Hepatocyte (in vitro differentiated cells): Measurements from ENCODE around the gene SGMS1. TPM values are rescaled to one million over a fixed set of nuclear protein-coding genes. Genes with fewer than 3 reads are reported as not detected.

Experiments used
- DNase-seq: peaks from one replicate; pipeline ENCODE4 v3.0.0-alpha.2; 2016; ENCODE audit warnings: low spot score
- H2AFZ ChIP-seq: fragments of 200-600 bp; sonication (generic); 2 replicates; pipeline ENCODE4 v1.6.0; 2016; ENCODE audit warnings: antibody characterized with exemption, mild to moderate bottlenecking
- H3K27ac ChIP-seq: fragments of 200-600 bp; sonication (generic); 2 replicates; pipeline ENCODE4 v1.5.1; 2016; ENCODE audit warnings: mild to moderate bottlenecking
- H3K27me3 ChIP-seq: fragments of 200-600 bp; sonication (generic); 2 replicates; pipeline ENCODE4 v1.6.1; 2016
- H3K36me3 ChIP-seq: fragments of 200-600 bp; sonication (generic); replicated peaks from 2 replicates; pipeline ENCODE4 v1.5.1; 2016; ENCODE audit warnings: low read depth; ENCODE audit not compliant: insufficient read depth
- H3K4me1 ChIP-seq: fragments of 200-600 bp; sonication (generic); 2 replicates; pipeline ENCODE4 v1.5.1; 2016; ENCODE audit warnings: mild to moderate bottlenecking, moderate library complexity; ENCODE audit not compliant: insufficient read depth
- H3K4me2 ChIP-seq: fragments of 200-600 bp; sonication (generic); 2 replicates; pipeline ENCODE4 v1.6.0; 2016
- H3K4me3 ChIP-seq: fragments of 200-600 bp; sonication (generic); 2 replicates; pipeline ENCODE4 v1.5.1; 2016; ENCODE audit warnings: mild to moderate bottlenecking
- H3K79me2 ChIP-seq: fragments of 200-600 bp; sonication (generic); 2 replicates; pipeline ENCODE4 v1.6.0; 2017; ENCODE audit warnings: mild to moderate bottlenecking
- H3K9me2 ChIP-seq: fragments of 200-600 bp; sonication (generic); replicated peaks from 2 replicates; pipeline ENCODE4 v1.6.0; 2017; ENCODE audit warnings: mild to moderate bottlenecking; ENCODE audit not compliant: insufficient read depth
- H3K9me3 ChIP-seq: fragments of 200-600 bp; sonication (generic); 2 replicates; pipeline ENCODE4 v1.5.1; 2016; ENCODE audit warnings: low read depth, mild to moderate bottlenecking
- H4K20me1 ChIP-seq: fragments of 200-600 bp; sonication (generic); 2 replicates; pipeline ENCODE4 v1.6.0; 2016; ENCODE audit warnings: mild to moderate bottlenecking; ENCODE audit not compliant: insufficient read depth, poor library complexity, severe bottlenecking
- EZH2 ChIP-seq: fragments of 200-600 bp; sonication (generic); IDR thresholded peaks from 2 replicates; pipeline ENCODE4 v1.6.1; 2016; ENCODE audit warnings: antibody characterized with exemption, mild to moderate bottlenecking, borderline replicate concordance
- EZH2phosphoT487 ChIP-seq: fragments of 200-600 bp; sonication (generic); IDR thresholded peaks from one replicate; pipeline ENCODE4 v1.6.1; 2018; ENCODE audit warnings: antibody characterized with exemption, mild to moderate bottlenecking, low read depth, moderate library complexity; ENCODE audit not compliant: unreplicated experiment, severe bottlenecking
- WGBS: methylation state at CpG from one replicate; pipeline ENCODE4 v1.1.6; 2016; ENCODE audit warnings: low lambda C conversion rate; ENCODE audit errors: missing lambda C conversion rate; 5-methylcytosine and 5-hydroxymethylcytosine counted together
- polyA plus RNA-seq: library from polyadenylated mRNA; unstranded; fragments of >200 nt; fragmentation: Nextera tagmentation; extraction: Ambion mirVana; gene quantifications from 2 replicates; pipeline ENCODE4 v1.2.1, GENCODE V29; 2016
- total RNA-seq: library from RNA; depleted of rRNA; stranded (reverse); fragments of >200 nt; gene quantifications from 2 replicates; pipeline ENCODE4 v1.2.3, GENCODE V29; 2014
- TF ChIP-seq, protein P1 (sequence below): fragments of 200-600 bp; sonication (generic); IDR thresholded peaks from 2 replicates; pipeline ENCODE4 v1.5.1; 2016; ENCODE audit warnings: antibody characterized with exemption, mild to moderate bottlenecking; ENCODE audit not compliant: poor library complexity

SGMS1 gene
- total and polyA plus RNA-seq, 2 experiments from 2014 or later: 28.1 to 87.8 TPM

DNA sequence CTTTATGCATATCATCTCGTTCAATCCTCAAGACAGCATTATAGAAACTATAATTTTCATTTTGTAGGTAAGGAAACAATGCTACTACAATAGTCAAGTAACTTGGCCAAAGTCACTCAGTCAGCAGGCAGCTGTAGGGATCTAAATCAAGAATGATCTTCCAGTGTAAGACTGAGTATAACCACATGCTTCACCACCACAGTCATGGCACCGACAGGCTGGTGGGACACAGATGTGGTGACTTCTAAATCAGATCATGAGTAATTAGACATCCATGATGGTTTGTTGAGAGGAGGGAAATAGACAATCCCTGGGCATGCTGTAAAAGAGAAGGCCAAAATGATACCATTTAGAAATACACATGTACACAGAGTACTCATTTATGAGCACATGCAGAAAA is 288.4 kb downstream of the SGMS1 start:
- H3K79me2 ChIP-seq: no peaks in the 10 kb centered on the region
- TF ChIP-seq, protein P1, sequence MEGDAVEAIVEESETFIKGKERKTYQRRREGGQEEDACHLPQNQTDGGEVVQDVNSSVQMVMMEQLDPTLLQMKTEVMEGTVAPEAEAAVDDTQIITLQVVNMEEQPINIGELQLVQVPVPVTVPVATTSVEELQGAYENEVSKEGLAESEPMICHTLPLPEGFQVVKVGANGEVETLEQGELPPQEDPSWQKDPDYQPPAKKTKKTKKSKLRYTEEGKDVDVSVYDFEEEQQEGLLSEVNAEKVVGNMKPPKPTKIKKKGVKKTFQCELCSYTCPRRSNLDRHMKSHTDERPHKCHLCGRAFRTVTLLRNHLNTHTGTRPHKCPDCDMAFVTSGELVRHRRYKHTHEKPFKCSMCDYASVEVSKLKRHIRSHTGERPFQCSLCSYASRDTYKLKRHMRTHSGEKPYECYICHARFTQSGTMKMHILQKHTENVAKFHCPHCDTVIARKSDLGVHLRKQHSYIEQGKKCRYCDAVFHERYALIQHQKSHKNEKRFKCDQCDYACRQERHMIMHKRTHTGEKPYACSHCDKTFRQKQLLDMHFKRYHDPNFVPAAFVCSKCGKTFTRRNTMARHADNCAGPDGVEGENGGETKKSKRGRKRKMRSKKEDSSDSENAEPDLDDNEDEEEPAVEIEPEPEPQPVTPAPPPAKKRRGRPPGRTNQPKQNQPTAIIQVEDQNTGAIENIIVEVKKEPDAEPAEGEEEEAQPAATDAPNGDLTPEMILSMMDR: no peak
- TF ChIP-seq EZH2phosphoT487 (no peak), EZH2 (no peak)
- no peaks in the 10 kb centered on the region for H3K4me1 ChIP-seq
- no peak overlapping the region for H2AFZ ChIP-seq
- H3K4me2 ChIP-seq: no peak overlapping the region
- H3K27ac ChIP-seq: no peak overlapping the region
- no peaks in the 10 kb centered on the region for H3K9me2 ChIP-seq
- no peaks in the 10 kb centered on the region for H3K36me3 ChIP-seq
- WGBS: 92% methylated on average over 2 of the region's 2 CpGs
- H3K27me3 ChIP-seq: no peaks in the 10 kb centered on the region
- no peaks in the 10 kb centered on the region for H3K9me3 ChIP-seq
- no peak for DNase-seq
- no peak overlapping the region for H3K4me3 ChIP-seq
- no peaks in the 10 kb centered on the region for H4K20me1 ChIP-seq

DNA sequence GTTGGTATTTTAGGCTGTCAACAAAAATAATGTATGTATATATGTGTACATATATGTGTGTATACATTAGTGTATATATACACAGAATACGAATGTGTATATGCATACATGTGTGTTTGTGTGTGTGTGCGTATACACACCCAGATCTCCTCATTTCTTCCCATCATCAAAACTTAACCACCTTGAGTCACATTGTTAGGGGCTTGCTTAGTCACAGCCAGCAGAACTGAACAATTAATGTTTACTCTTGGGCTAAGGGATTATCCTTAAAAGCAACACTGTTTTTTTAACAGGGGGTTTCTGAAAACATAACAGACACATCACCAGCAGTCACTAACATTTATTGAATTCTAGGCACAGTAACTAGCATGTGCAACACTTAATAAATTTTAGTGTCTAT is 289.5 kb downstream of the SGMS1 start:
- 89% methylated on average over 2 of the region's 2 CpGs for WGBS
- no peaks in the 10 kb centered on the region for H4K20me1 ChIP-seq
- no peaks in the 10 kb centered on the region for H3K79me2 ChIP-seq
- DNase-seq: no peak
- no peaks in the 10 kb centered on the region for H3K9me3 ChIP-seq
- H3K27me3 ChIP-seq: no peaks in the 10 kb centered on the region
- H3K27ac ChIP-seq: no peak overlapping the region
- H3K4me2 ChIP-seq: no peak overlapping the region
- no peaks in the 10 kb centered on the region for H3K4me1 ChIP-seq
- TF ChIP-seq EZH2 (no peak), EZH2phosphoT487 (no peak)
- TF ChIP-seq, protein P1: no peak
- no peaks in the 10 kb centered on the region for H3K36me3 ChIP-seq
- H2AFZ ChIP-seq: no peak overlapping the region
- H3K9me2 ChIP-seq: no peaks in the 10 kb centered on the region
- no peak overlapping the region for H3K4me3 ChIP-seq

DNA sequence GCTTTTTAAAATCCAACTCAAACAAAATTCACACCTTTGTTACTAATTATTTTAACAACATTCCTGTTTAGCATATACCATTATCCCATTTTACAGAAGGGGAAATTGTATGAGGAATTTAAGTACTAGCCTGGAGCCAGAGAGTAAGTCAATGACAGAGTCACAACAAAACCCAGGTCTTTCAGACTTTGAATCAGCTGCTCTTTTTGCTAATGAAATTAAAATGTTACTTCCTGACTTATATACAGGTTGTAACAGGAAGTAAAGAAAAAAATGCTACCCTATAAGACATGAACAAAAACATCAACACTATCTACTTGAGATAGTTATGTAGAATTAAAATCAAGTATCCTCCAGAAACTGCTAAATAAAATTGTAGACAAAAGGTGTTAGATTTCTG is 289.9 kb downstream of the SGMS1 start:
- Histone ChIP-seq H3K27ac (no peak overlapping the region), H3K4me3 (no peak overlapping the region), H4K20me1 (no peaks in the 10 kb centered on the region), H3K4me1 (no peaks in the 10 kb centered on the region), H3K36me3 (no peaks in the 10 kb centered on the region), H3K4me2 (no peak overlapping the region), H3K9me3 (no peaks in the 10 kb centered on the region), H3K9me2 (no peaks in the 10 kb centered on the region), H2AFZ (no peak overlapping the region), H3K79me2 (no peaks in the 10 kb centered on the region), H3K27me3 (no peaks in the 10 kb centered on the region)
- no peak for DNase-seq
- TF ChIP-seq, protein P1: no peak
- TF ChIP-seq EZH2phosphoT487: no peak
- no peak for TF ChIP-seq EZH2

DNA sequence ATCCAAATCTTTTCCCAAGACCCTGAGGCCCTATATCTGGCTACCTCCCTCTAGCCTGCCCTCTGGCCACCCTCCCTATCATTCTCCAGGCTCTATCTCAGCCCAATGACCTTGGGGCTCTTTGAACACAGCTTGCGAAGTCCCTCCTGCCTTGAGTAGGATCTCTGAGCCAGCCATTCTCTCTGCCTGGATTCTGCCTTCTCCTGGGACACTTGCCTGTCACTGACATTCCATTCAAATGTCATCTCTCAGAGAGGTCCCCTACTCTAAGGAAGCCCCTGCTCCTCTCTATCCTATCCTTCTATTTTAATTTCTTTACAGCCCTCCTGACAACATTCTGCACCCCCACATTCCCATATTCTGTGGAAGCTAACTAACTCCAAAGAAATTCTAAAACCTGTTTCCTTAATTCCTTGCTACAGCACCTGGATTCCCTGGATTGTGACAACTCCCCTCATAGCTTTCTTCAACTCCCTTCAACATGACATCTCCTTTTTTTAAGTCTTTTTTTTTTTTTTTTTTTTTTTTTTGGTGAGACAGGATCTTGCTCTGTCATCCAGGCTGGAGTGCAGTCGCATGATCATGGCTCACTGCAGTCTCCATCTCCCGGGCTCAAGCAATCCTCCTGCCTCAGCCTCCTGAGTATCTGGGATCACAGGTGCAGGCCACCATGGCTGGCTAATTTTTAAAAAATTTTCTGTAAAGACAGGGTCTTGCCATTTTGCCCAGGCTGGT is 291.5 kb downstream of the SGMS1 start:
- 95% methylated on average over 3 of the region's 3 CpGs for WGBS
- no peaks in the 10 kb centered on the region for H3K79me2 ChIP-seq
- no peaks in the 10 kb centered on the region for H3K4me1 ChIP-seq
- H3K27ac ChIP-seq: no peak overlapping the region
- no peaks in the 10 kb centered on the region for H4K20me1 ChIP-seq
- H2AFZ ChIP-seq: no peak overlapping the region
- no peaks in the 10 kb centered on the region for H3K36me3 ChIP-seq
- H3K4me3 ChIP-seq: no peak overlapping the region
- TF ChIP-seq EZH2: no peak
- TF ChIP-seq EZH2phosphoT487: no peak
- TF ChIP-seq, protein P1: no peak
- no peak for DNase-seq
- H3K27me3 ChIP-seq: no peaks in the 10 kb centered on the region
- H3K9me2 ChIP-seq: no peaks in the 10 kb centered on the region
- H3K9me3 ChIP-seq: no peaks in the 10 kb centered on the region
- H3K4me2 ChIP-seq: no peak overlapping the region
